Heart left ventricle (tissue), 16 donors: ENCODE results near the gene LCN2. TPM values are rescaled to one million over a fixed set of nuclear protein-coding genes. Genes with fewer than 3 reads are reported as not detected.

Experiments
- ATAC-seq, 4 donors: fragments of 200-7000 bp; cut with Tn5 transposase; one replicate each; pipeline ENCODE4 v1.9.1; 2020 to 2022; ENCODE audit warnings: moderate library complexity in 4 of 4, mild to moderate bottlenecking in 3 of 4, moderate number of reproducible peaks in 1 of 4
- DNase-seq, 5 donors: peaks; one replicate each; pipeline ENCODE4 v3.0.0-alpha.2; 2020
- H3K27ac ChIP-seq, 12 donors: fragments of 200-600 bp; sonication (generic) in 4 of 12; one replicate each; pipeline versions ENCODE4 v1.5.0 to v1.8.0; 2016 to 2022; ENCODE audit warnings: mild to moderate bottlenecking in 2 of 12
- H3K27me3 ChIP-seq, 9 donors: fragments of 200-600 bp; sonication (generic) in 2 of 9; one replicate each; pipeline versions ENCODE4 v1.5.1 to v1.8.0; 2016 to 2022; ENCODE audit warnings: mild to moderate bottlenecking in 3 of 9
- H3K36me3 ChIP-seq, 9 donors: fragments of 200-600 bp; sonication (generic) in 2 of 9; one replicate each; pipeline versions ENCODE4 v1.5.0 to v1.8.0; 2018 to 2022; ENCODE audit warnings: mild to moderate bottlenecking in 2 of 9
- H3K4me1 ChIP-seq, 12 donors: fragments of 200-600 bp; sonication (generic) in 4 of 12; one replicate each; pipeline versions ENCODE4 v1.5.0 to v1.8.0; 2016 to 2022; ENCODE audit warnings: mild to moderate bottlenecking in 3 of 12
- H3K4me3 ChIP-seq, 12 donors: fragments of 200-600 bp; sonication (generic) in 4 of 12; one replicate each; pipeline versions ENCODE4 v1.5.0 to v1.8.0; 2017 to 2022; ENCODE audit warnings: mild to moderate bottlenecking in 9 of 12, moderate library complexity in 4 of 12
- H3K9me3 ChIP-seq, 12 donors: fragments of 200-600 bp; sonication (generic) in 4 of 12; one replicate each; pipeline versions ENCODE4 v1.5.0 to v1.8.0; 2016 to 2022; ENCODE audit warnings: mild to moderate bottlenecking in 1 of 12
- POLR2A ChIP-seq, 2 donors: fragments of 450-650 bp; IDR thresholded peaks; one replicate each; pipeline ENCODE4 v1.6.1; 2017; ENCODE audit warnings: antibody characterized with exemption in 2 of 2, mild to moderate bottlenecking in 2 of 2, moderate library complexity in 2 of 2
- WGBS, 4 donors: extraction: QIAGEN DNeasy Blood & Tissue Kit in 2 of 4; methylation state at CpG; one replicate each; pipeline versions ENCODE4 v1.1.5 to v1.1.7; 2013 to 2018; 5-methylcytosine and 5-hydroxymethylcytosine counted together
- intact Hi-C, 10 donors: fragments of 100-400 bp; cut with DNase I; formaldehyde crosslinking; loops; one replicate each; pipeline versions ENCODE4 v1.11.1 to v1.14.2; 2022
- polyA plus RNA-seq, 2 donors: library from polyadenylated mRNA; stranded (reverse); fragments of 200-250 nt; gene quantifications; one replicate each; pipeline ENCODE4 v1.2.3, GENCODE V29; 2013
- total RNA-seq, 9 donors: library from RNA; depleted of rRNA in 2 of 9; stranded (reverse); fragments of >200 nt in 2 of 9; fragmentation: NEBNext Ultra II Directional in 3 of 9; extraction: Animal tissue kit (Norgen Biotek cat#: 25700) in 3 of 9; gene quantifications; one replicate each; pipeline versions ENCODE4 v1.1.0 to v1.2.4, GENCODE V29; 2016 to 2023
- TF ChIP-seq, protein P1 (sequence below), 12 donors: fragments of 200-600 bp; sonication (generic) in 4 of 12; IDR thresholded peaks; one replicate each; pipeline versions ENCODE4 v1.5.0 to v1.8.0; 2018 to 2022; ENCODE audit warnings: antibody characterized with exemption in 12 of 12, mild to moderate bottlenecking in 5 of 12
- donor health status: ischemic (EF 13 %, LVEDD 7.1; RV severe dilation, severe dysfunction).
- donor health status: healthy with polysubstance abuse.
- donor health status: DM: no; HTN: yes; CAD: no.
- donor health status: DM: no; HTN: no; CAD: no.
- donor health status: ischemic (EF 25% LVEDD 6.9; RV normal size, moderate dysfunction).
- donor health status: ischemic (EF 25% LVEDD 5.7; RV mildly dilated, moderate dysfunction).
- donor health status: healthy.
- donor health status: DM: yes; HTN: yes; CAD: no.
- donor health status: ischemic (EF 35%, LVEDD 5.7; RV mildly dilated, moderate dysfunction).
- donor health status: nonischemic (EF 11% LVEDD 7.7; RV severe dilation, severe dysfunction).
- donor health status: DM: yes; HTN: yes; CAD: no.
- donor health status: PGD.
- donor health status: ischemic (EF 29% LVEDD 5.4; RV normal size, mild dysfunction).
- donor health status: nonischemic (EF 23%, LVEDD 6.1; RV moderate dilation, normal function).

Gene LCN2
- total and polyA plus RNA-seq, 11 donors = 1.1 to 5.8 TPM; not detected in 9

DNA sequence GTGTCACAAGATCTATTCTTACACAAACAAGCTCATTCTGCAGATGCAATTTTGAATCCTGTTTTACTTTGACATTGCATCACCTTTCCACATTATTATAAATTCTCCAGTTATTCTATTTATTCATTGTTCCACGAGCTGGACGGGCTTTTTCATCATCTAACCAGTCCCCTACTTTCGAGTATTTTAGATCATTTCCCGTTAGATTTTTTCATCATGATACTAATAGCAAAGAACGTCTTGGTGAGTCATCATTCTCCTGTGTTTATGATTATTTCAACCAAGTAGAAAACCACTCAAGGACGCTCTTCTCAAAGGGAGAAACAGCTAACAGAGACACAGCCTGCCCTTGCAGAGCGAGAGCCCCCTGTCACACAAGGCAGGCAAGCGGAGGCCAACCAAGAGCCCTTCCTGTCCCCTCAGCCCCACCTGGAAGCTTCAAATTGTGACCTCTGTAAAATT, 25.9 kb downstream of the LCN2 start:
- TF ChIP-seq, protein P1, sequence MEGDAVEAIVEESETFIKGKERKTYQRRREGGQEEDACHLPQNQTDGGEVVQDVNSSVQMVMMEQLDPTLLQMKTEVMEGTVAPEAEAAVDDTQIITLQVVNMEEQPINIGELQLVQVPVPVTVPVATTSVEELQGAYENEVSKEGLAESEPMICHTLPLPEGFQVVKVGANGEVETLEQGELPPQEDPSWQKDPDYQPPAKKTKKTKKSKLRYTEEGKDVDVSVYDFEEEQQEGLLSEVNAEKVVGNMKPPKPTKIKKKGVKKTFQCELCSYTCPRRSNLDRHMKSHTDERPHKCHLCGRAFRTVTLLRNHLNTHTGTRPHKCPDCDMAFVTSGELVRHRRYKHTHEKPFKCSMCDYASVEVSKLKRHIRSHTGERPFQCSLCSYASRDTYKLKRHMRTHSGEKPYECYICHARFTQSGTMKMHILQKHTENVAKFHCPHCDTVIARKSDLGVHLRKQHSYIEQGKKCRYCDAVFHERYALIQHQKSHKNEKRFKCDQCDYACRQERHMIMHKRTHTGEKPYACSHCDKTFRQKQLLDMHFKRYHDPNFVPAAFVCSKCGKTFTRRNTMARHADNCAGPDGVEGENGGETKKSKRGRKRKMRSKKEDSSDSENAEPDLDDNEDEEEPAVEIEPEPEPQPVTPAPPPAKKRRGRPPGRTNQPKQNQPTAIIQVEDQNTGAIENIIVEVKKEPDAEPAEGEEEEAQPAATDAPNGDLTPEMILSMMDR (IDR thresholded peaks at IDR 0.05) = no peak
- TF ChIP-seq POLR2A (IDR thresholded peaks at IDR 0.05) = no peak
- Histone ChIP-seq H3K36me3 (peaks cover 11 to 96% (median 71%) of the 10 kb centered on the region in 9 donors), H3K4me1 (no peaks in the 10 kb centered on the region), H3K4me3 (no peak overlapping the region), H3K27me3 (no peaks in the 10 kb centered on the region), H3K9me3 (peaks cover 0 to 4% (median 0%) of the 10 kb centered on the region in 12 donors), H3K27ac (no peak overlapping the region)
- ATAC-seq = no peak
- 77 to 92% (median 84%) methylated on average over 8 of the region's 8 CpGs for WGBS, 4 donors
- intact Hi-C loops = no loop called here
- no peak for DNase-seq

DNA sequence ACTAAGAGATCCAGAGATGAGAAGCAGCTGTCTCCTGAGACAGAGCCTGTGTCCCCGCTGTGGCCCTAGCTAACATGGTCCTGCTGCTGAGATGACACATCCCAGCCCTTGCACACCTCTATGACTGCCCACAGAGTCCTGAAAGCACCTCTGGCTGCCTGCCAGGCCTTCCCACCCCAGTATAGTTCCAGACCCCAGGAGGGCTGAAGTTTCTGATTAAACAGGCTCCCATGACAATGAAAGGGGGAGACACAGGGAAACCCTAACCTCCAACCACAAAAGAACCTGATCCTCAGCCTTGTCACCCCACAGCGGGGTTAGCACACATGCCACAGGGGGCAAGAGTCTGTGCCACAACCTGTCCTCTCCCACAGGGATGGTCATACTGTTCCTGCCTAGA, 26.5 kb downstream of the LCN2 start:
- no peak overlapping the region for H3K27ac ChIP-seq
- WGBS, 4 donors = 89 to 100% (median 95%) methylated on average over 2 of the region's 2 CpGs
- intact Hi-C loops = no loop called here
- ATAC-seq (no peak), DNase-seq (no peak)
- H3K9me3 ChIP-seq = peaks cover 0 to 4% (median 0%) of the 10 kb centered on the region in 12 donors
- no peak overlapping the region for H3K4me3 ChIP-seq
- peaks cover 11 to 95% (median 71%) of the 10 kb centered on the region in 9 donors for H3K36me3 ChIP-seq
- no peaks in the 10 kb centered on the region for H3K27me3 ChIP-seq
- no peaks in the 10 kb centered on the region for H3K4me1 ChIP-seq
- TF ChIP-seq POLR2A (IDR thresholded peaks at IDR 0.05) = no peak
- TF ChIP-seq, protein P1 (IDR thresholded peaks at IDR 0.05) = no peak

DNA sequence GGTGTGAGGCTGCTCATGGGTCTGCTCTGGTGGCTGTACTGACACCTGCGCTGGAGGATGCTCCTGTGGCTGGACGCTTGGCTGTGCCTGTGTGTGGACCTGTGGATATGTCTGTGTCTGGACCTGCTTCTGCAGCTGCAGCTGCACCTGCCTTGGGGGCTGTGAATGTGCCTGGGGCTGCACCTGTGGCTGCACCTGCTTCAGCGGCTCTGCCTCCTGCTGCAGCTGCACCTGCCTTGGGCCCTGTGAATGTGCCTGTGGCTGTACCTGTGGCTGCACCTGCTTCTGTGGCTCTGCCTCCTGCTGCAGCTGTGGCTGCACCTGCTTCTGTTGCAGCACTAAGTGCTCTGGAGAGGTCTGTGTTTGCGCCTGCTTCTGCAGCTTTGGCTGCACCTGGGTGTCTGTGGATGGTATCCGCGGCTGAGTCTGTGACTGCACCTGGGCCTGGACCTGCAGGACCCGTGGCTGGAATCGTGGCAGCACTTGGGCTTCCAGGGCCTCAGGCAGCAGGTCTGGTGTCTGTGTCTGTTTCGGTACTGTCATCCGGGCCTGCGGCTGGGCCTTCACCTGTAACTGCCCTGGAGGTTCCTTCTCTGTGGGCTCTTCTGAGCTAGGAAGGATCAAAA, 29.7 kb downstream of the LCN2 start:
- TF ChIP-seq, protein P1 (IDR thresholded peaks at IDR 0.05) = no peak
- TF ChIP-seq POLR2A (IDR thresholded peaks at IDR 0.05) = no peak
- no peak for DNase-seq
- no peak for ATAC-seq
- intact Hi-C loops = no loop called here
- WGBS, 4 donors = 98 to 99% (median 98%) methylated on average over 10 to 11 of the region's 11 CpGs
- H3K27ac ChIP-seq = no peak overlapping the region
- no peaks in the 10 kb centered on the region for H3K4me1 ChIP-seq
- H3K4me3 ChIP-seq = no peak overlapping the region
- peaks cover 11 to 90% (median 85%) of the 10 kb centered on the region in 9 donors for H3K36me3 ChIP-seq
- peaks cover 0 to 4% (median 0%) of the 10 kb centered on the region in 12 donors for H3K9me3 ChIP-seq
- H3K27me3 ChIP-seq = no peaks in the 10 kb centered on the region

DNA sequence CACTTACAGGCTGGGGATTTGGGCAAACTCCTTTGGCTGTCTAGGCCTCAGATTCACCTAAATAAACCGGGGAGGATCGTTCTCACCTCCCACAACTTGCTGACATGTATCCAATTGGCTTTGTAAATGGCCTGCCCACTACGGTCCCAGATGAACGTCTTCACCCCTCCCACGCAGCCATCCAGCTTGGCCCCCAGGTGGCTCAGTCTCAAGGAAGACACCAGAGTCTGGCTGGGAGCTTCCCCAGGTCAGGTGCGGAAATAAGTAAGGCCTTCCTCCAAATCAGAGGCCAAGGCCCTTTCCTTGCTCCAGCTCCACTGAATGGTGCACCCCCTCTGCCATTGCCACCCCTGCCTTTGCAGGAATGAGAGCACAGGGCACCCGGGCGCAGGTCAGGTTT, 30.7 kb downstream of the LCN2 start:
- intact Hi-C loops = loop anchor here in 1 of 10 donors (10.0 kb wide), 1 partner anchor 145 kb away; the partner anchor contains the start of genes COQ4 and TRUB2
- WGBS, 4 donors = 94 to 96% (median 95%) methylated on average over 7 to 8 of the region's 8 CpGs
- no peak for TF ChIP-seq POLR2A (IDR thresholded peaks at IDR 0.05)
- TF ChIP-seq, protein P1 (IDR thresholded peaks at IDR 0.05) = no peak
- DNase-seq (no peak), ATAC-seq (no peak)
- no peak overlapping the region for H3K27ac ChIP-seq
- H3K9me3 ChIP-seq = peaks cover 0 to 4% (median 0%) of the 10 kb centered on the region in 12 donors
- peaks cover 11 to 90% (median 85%) of the 10 kb centered on the region in 9 donors for H3K36me3 ChIP-seq
- no peaks in the 10 kb centered on the region for H3K4me1 ChIP-seq
- no peak overlapping the region for H3K4me3 ChIP-seq
- no peaks in the 10 kb centered on the region for H3K27me3 ChIP-seq
